Measurements from ENCODE around the gene MAML1.

DNA sequence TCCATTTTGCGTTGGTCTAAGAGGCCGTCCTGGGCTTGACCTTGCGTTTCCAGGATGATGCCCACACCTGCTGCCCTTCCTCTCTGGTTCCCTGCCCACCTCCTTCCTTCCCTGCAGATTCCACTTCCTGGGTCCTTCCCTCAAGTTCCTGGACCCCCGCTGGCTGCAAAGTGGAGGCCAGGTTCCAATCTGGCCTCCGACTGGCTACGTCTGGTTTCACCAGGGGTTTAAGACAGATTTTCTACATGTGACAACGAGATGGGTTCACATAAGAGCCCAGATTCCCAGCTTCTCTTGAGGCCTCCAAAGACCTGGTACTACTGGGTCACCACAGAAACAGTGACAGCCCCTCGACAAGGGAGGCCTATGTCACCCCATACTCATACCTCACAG, 71.9 kb downstream of the MAML1 start:
- TF ChIP-seq, protein P1, sequence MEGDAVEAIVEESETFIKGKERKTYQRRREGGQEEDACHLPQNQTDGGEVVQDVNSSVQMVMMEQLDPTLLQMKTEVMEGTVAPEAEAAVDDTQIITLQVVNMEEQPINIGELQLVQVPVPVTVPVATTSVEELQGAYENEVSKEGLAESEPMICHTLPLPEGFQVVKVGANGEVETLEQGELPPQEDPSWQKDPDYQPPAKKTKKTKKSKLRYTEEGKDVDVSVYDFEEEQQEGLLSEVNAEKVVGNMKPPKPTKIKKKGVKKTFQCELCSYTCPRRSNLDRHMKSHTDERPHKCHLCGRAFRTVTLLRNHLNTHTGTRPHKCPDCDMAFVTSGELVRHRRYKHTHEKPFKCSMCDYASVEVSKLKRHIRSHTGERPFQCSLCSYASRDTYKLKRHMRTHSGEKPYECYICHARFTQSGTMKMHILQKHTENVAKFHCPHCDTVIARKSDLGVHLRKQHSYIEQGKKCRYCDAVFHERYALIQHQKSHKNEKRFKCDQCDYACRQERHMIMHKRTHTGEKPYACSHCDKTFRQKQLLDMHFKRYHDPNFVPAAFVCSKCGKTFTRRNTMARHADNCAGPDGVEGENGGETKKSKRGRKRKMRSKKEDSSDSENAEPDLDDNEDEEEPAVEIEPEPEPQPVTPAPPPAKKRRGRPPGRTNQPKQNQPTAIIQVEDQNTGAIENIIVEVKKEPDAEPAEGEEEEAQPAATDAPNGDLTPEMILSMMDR (IDR thresholded peaks at IDR 0.05 in 2 of 3, conservative IDR thresholded peaks at IDR 0.05 in 1 of 3; ENCODE audit: control insufficient read depth in 2 of 3, extremely low read depth in 1 of 3, insufficient read depth in 1 of 3, low read depth in 3 of 3, low read length in 3 of 3): no peak
- no peak for TF ChIP-seq POLR2A (IDR thresholded peaks at IDR 0.05; ENCODE audit: low read depth, low read length)
- TF ChIP-seq NBN (IDR thresholded peaks at IDR 0.05): no peak
- TF ChIP-seq, protein P2, sequence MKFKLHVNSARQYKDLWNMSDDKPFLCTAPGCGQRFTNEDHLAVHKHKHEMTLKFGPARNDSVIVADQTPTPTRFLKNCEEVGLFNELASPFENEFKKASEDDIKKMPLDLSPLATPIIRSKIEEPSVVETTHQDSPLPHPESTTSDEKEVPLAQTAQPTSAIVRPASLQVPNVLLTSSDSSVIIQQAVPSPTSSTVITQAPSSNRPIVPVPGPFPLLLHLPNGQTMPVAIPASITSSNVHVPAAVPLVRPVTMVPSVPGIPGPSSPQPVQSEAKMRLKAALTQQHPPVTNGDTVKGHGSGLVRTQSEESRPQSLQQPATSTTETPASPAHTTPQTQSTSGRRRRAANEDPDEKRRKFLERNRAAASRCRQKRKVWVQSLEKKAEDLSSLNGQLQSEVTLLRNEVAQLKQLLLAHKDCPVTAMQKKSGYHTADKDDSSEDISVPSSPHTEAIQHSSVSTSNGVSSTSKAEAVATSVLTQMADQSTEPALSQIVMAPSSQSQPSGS (IDR thresholded peaks at IDR 0.05; ENCODE audit: low read length): no peak
- no peak for TF ChIP-seq ZNF384 (IDR thresholded peaks at IDR 0.05; ENCODE audit: borderline replicate concordance, low read depth, low read length)
- TF ChIP-seq, protein P3, sequence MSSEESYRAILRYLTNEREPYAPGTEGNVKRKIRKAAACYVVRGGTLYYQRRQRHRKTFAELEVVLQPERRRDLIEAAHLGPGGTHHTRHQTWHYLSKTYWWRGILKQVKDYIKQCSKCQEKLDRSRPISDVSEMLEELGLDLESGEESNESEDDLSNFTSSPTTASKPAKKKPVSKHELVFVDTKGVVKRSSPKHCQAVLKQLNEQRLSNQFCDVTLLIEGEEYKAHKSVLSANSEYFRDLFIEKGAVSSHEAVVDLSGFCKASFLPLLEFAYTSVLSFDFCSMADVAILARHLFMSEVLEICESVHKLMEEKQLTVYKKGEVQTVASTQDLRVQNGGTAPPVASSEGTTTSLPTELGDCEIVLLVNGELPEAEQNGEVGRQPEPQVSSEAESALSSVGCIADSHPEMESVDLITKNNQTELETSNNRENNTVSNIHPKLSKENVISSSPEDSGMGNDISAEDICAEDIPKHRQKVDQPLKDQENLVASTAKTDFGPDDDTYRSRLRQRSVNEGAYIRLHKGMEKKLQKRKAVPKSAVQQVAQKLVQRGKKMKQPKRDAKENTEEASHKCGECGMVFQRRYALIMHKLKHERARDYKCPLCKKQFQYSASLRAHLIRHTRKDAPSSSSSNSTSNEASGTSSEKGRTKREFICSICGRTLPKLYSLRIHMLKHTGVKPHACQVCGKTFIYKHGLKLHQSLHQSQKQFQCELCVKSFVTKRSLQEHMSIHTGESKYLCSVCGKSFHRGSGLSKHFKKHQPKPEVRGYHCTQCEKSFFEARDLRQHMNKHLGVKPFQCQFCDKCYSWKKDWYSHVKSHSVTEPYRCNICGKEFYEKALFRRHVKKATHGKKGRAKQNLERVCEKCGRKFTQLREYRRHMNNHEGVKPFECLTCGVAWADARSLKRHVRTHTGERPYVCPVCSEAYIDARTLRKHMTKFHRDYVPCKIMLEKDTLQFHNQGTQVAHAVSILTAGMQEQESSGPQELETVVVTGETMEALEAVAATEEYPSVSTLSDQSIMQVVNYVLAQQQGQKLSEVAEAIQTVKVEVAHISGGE (CRISPR knock-in tag; IDR thresholded peaks at IDR 0.05): no peak
- no peak for TF ChIP-seq ZNF274 (IDR thresholded peaks at IDR 0.05; ENCODE audit: insufficient read depth, insufficient read length)
- TF ChIP-seq, protein P4, sequence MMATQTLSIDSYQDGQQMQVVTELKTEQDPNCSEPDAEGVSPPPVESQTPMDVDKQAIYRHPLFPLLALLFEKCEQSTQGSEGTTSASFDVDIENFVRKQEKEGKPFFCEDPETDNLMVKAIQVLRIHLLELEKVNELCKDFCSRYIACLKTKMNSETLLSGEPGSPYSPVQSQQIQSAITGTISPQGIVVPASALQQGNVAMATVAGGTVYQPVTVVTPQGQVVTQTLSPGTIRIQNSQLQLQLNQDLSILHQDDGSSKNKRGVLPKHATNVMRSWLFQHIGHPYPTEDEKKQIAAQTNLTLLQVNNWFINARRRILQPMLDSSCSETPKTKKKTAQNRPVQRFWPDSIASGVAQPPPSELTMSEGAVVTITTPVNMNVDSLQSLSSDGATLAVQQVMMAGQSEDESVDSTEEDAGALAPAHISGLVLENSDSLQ (IDR thresholded peaks at IDR 0.05): no peak
- no peak for TF ChIP-seq ZNF24 (IDR thresholded peaks at IDR 0.05)
